Small intestine (tissue), 7 donors: ENCODE data around the gene RAB31. TPM values are rescaled to one million over a fixed set of nuclear protein-coding genes. Genes with fewer than 3 reads are reported as not detected.
"Not testable (repeated sequence)": the region's sequence is repeated elsewhere in the genome, so short reads cannot be mapped to it uniquely, and the experiment has no call there.

ENCODE experiments used
- DNase-seq, 2 donors: peaks; one replicate each; pipeline versions ENCODE4 v3.0.0 to v3.0.0-alpha.2; 2013
- FAIRE-seq: peaks from 2 replicates; lab custom pipeline; 2012; peaks lifted over from hg19 to GRCh38; lab: Jason Lieb, UNC
- H3K27ac ChIP-seq, 3 donors: one replicate each; pipeline ENCODE4 v1.5.1; 2013; ENCODE audit warnings: low read length in 2 of 3, mild to moderate bottlenecking in 2 of 3, control low read depth in 1 of 3, inconsistent platforms in 1 of 3, low read depth in 1 of 3, moderate library complexity in 1 of 3
- H3K27me3 ChIP-seq, 3 donors: one replicate each; pipeline ENCODE4 v1.6.1; 2013; ENCODE audit warnings: low read length in 3 of 3, inconsistent platforms in 1 of 3; ENCODE audit not compliant: control insufficient read depth in 3 of 3, insufficient read depth in 3 of 3
- H3K36me3 ChIP-seq, 3 donors: one replicate each; pipeline ENCODE4 v1.6.1; 2013; ENCODE audit warnings: low read length in 3 of 3, inconsistent platforms in 1 of 3, low read depth in 1 of 3, mild to moderate bottlenecking in 1 of 3, moderate library complexity in 1 of 3; ENCODE audit not compliant: control insufficient read depth in 3 of 3, insufficient read depth in 2 of 3
- H3K4me1 ChIP-seq, 3 donors: one replicate each; pipeline ENCODE4 v1.6.1; 2013; ENCODE audit warnings: low read length in 2 of 3, inconsistent platforms in 1 of 3, low read depth in 1 of 3, mild to moderate bottlenecking in 1 of 3, moderate library complexity in 1 of 3; ENCODE audit not compliant: control insufficient read depth in 3 of 3, insufficient read depth in 2 of 3
- H3K4me3 ChIP-seq, 3 donors: one replicate each; pipeline ENCODE4 v1.5.1; 2013; ENCODE audit warnings: low read length in 3 of 3, control low read depth in 1 of 3, inconsistent platforms in 1 of 3, low read depth in 1 of 3, mild to moderate bottlenecking in 1 of 3, moderate library complexity in 1 of 3
- H3K9me3 ChIP-seq, 2 donors: one replicate each; pipeline ENCODE4 v1.6.1; 2013; ENCODE audit warnings: low read depth in 1 of 2, low read length in 1 of 2; ENCODE audit not compliant: control insufficient read depth in 2 of 2, insufficient read depth in 1 of 2
- WGBS, 3 donors: extraction: QIAGEN DNeasy Blood & Tissue Kit; methylation state at CpG; one replicate each; pipeline ENCODE4 v1.1.7; 2013; 5-methylcytosine and 5-hydroxymethylcytosine counted together
- polyA plus RNA-seq, 4 donors: library from polyadenylated mRNA; stranded (reverse) in 3 of 4; unstranded in 1 of 4; fragments of 200-250 nt in 3 of 4; fragments of 120-200 nt in 1 of 4; gene quantifications; one replicate each; pipeline versions ENCODE4 v1.2.1 to v1.2.3, GENCODE V29; 2013
- donor health status: healthy with polysubstance abuse.
- donor health status: control.
- donor health status: control.
- donor health status: Bipolar disorder and iron deficiency.
- donor health status: healthy.

The RAB31 gene
- polyA plus RNA-seq, 4 donors = 4.2 to 18.4 (median 12.3) TPM

DNA sequence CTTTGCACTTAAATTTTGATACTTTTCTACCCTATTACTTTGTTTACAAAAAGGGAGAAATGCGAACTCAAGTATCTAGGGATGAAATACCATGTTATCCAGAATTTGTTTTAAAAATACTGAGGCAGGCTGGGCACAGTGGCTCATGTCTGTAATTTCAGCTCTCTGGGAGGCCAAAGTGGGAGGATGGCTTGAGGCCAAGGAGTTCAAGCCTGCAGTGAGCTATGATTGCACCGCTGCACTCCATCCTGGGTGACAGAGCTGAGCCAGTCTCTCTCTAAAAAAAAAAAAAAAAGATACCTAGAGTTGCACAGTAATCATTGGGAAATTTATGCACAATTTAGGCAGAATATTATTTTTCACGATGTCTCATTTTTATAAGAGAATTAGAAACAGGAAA is 193.3 kb downstream of the RAB31 start:
- no peak overlapping the region for H3K4me3 ChIP-seq
- FAIRE-seq = no peak
- 87 to 96% (median 94%) methylated on average over 3 of the region's 3 CpGs for WGBS, 3 donors
- H3K27ac ChIP-seq = no peak overlapping the region
- H3K9me3 ChIP-seq = no peaks in the 10 kb centered on the region
- H3K27me3 ChIP-seq = peaks cover 0 to 1% (median 0%) of the 10 kb centered on the region in 3 donors
- no peaks in the 10 kb centered on the region for H3K36me3 ChIP-seq
- H3K4me1 ChIP-seq = peaks cover 0 to 2% (median 0%) of the 10 kb centered on the region in 3 donors
- no peak for DNase-seq

GRCh38 chr18:9902264-9902663 is 194.2 kb downstream of the RAB31 start:
- H3K27ac ChIP-seq, DNase-seq, H3K36me3 ChIP-seq, H3K27me3 ChIP-seq, H3K4me1 ChIP-seq, FAIRE-seq, H3K9me3 ChIP-seq, H3K4me3 ChIP-seq: not testable (repeated sequence)
- 92 to 95% (median 93%) methylated on average over 14 of the region's 14 CpGs for WGBS, 3 donors

DNA sequence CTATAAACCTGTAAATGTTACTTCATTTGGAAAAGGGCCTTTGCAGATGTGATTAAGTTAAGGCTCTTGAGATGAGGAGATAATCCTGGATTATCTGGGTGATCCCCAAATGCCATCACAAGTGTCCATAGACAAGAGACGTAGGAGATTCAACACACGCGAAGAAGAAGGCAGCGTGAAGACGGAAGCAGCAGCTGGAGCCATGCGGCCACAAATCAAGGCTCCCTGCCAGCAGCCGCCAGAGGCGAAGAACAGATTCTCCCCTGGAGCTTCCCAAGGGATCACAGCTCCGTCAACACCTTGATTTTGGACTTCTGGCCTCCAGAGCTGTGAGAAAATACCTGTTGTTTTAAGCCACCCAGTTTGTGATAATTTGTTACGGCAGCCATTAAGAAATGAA is 194.7 kb downstream of the RAB31 start:
- FAIRE-seq (no peak), DNase-seq (no peak)
- peaks cover 0 to 1% of the 10 kb centered on the region in 2 donors for H3K9me3 ChIP-seq
- H3K27ac ChIP-seq = no peak overlapping the region
- H3K27me3 ChIP-seq = peaks cover 0 to 1% (median 0%) of the 10 kb centered on the region in 3 donors
- 78 to 89% (median 88%) methylated on average over 10 of the region's 10 CpGs for WGBS, 3 donors
- H3K36me3 ChIP-seq = no peaks in the 10 kb centered on the region
- H3K4me3 ChIP-seq = no peak overlapping the region
- H3K4me1 ChIP-seq = peaks cover 0 to 2% (median 0%) of the 10 kb centered on the region in 3 donors

- FAIRE-seq = no peak
- 69 to 86% (median 79%) methylated on average over 5 of the region's 5 CpGs for WGBS, 3 donors
- no peaks in the 10 kb centered on the region for H3K36me3 ChIP-seq
Observed at GRCh38 chr18:9905401-9905922, 197.4 kb downstream of the RAB31 start.

DNA sequence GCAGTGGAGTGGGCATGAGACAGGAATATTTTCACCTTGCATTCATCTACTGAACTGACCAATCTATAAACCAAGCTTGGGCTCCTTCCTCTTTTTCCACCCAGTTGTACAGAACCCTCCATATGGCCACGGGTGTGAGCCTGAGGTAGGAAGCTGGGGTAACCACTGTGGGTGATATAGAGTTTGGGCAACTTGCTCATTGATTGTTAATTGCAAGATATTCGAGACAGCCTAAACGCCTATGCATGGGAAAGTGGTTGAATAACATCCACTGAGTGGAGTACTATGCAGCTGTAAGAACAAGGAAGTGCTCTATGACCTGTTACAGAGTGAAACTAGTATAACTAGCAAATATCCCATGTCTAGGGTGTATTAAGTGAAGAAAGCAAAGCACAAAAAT is 198.4 kb downstream of the RAB31 start:
- peaks cover 0 to 1% (median 0%) of the 10 kb centered on the region in 3 donors for H3K27me3 ChIP-seq
- peaks cover 0 to 1% of the 10 kb centered on the region in 2 donors for H3K9me3 ChIP-seq
- H3K36me3 ChIP-seq = no peaks in the 10 kb centered on the region
- DNase-seq (no peak), FAIRE-seq (no peak)
- 79 to 86% (median 82%) methylated on average over 3 of the region's 3 CpGs for WGBS, 3 donors
- H3K4me1 ChIP-seq = no peaks in the 10 kb centered on the region
- H3K4me3 ChIP-seq = no peak overlapping the region
- no peak overlapping the region for H3K27ac ChIP-seq

More at GRCh38 chr18:9905401-9905922, 197.4 kb downstream of the RAB31 start:
- Histone ChIP-seq H3K27me3 (peaks cover 0 to 1% (median 0%) of the 10 kb centered on the region in 3 donors), H3K9me3 (peaks cover 0 to 1% of the 10 kb centered on the region in 2 donors), H3K4me1 (no peaks in the 10 kb centered on the region), H3K4me3 (no peak overlapping the region), H3K27ac (no peak overlapping the region)
- DNase-seq = no peak

- Histone ChIP-seq H3K9me3 (peaks cover 1 to 5% of the 10 kb centered on the region in 2 donors), H3K36me3 (no peaks in the 10 kb centered on the region), H3K27ac (no peak overlapping the region), H3K4me1 (no peaks in the 10 kb centered on the region), H3K27me3 (peaks cover 0 to 1% (median 0%) of the 10 kb centered on the region in 3 donors), H3K4me3 (no peak overlapping the region)
- 89 to 97% (median 90%) methylated on average over 4 of the region's 4 CpGs for WGBS, 3 donors
- DNase-seq (no peak), FAIRE-seq (no peak)
Observed at GRCh38 chr18:9907867-9908266, 199.8 kb downstream of the RAB31 start.

GRCh38 chr18:9910071-9910470 is 202.0 kb downstream of the RAB31 start:
- no peak overlapping the region for H3K4me3 ChIP-seq
- peaks cover 1 to 5% of the 10 kb centered on the region in 2 donors for H3K9me3 ChIP-seq
- H3K27ac ChIP-seq = no peak overlapping the region
- DNase-seq (no peak), FAIRE-seq (no peak)
- no peaks in the 10 kb centered on the region for H3K36me3 ChIP-seq
- peaks cover 0 to 1% (median 0%) of the 10 kb centered on the region in 3 donors for H3K27me3 ChIP-seq
- H3K4me1 ChIP-seq = no peaks in the 10 kb centered on the region

GRCh38 chr18:9910661-9911060 is 202.6 kb downstream of the RAB31 start:
- Histone ChIP-seq H3K9me3 (peaks cover 1 to 5% of the 10 kb centered on the region in 2 donors), H3K4me1 (no peaks in the 10 kb centered on the region), H3K36me3 (no peaks in the 10 kb centered on the region), H3K4me3 (no peak overlapping the region), H3K27me3 (peaks cover 0 to under 1% (median 0%) of the 10 kb centered on the region in 3 donors), H3K27ac (no peak overlapping the region)
- WGBS, 3 donors = 91 to 94% (median 92%) methylated on average over 2 of the region's 2 CpGs
- FAIRE-seq (no peak), DNase-seq (no peak)

- DNase-seq (no peak), FAIRE-seq (no peak)
- Histone ChIP-seq H3K4me1 (no peaks in the 10 kb centered on the region), H3K27me3 (no peaks in the 10 kb centered on the region), H3K27ac (no peak overlapping the region), H3K9me3 (peaks cover 1 to 5% of the 10 kb centered on the region in 2 donors), H3K4me3 (no peak overlapping the region), H3K36me3 (no peaks in the 10 kb centered on the region)
- WGBS, 3 donors = 92 to 95% (median 92%) methylated on average over 5 of the region's 5 CpGs
Observed at GRCh38 chr18:9911226-9911625, 203.1 kb downstream of the RAB31 start.
